Osteocyte (in vitro differentiated cells): ENCODE results near the gene CDKN2B-AS1. TPM values are rescaled to one million over a fixed set of nuclear protein-coding genes. Genes with fewer than 3 reads are reported as not detected.
A peak's percentile ranks its signal among the peaks of the same experiment; 100 is the strongest.

Experiments
- DNase-seq: peaks from one replicate; pipeline ENCODE4 v3.0.0; 2021; ENCODE audit warnings: mixed read lengths; ENCODE audit not compliant: unreplicated experiment; ENCODE audit errors: extremely low spot score
- H3K27ac Mint-ChIP-seq: one replicate; pipeline ENCODE4 v1.8.0; 2021; ENCODE audit warnings: mild to moderate bottlenecking, mixed read lengths; ENCODE audit not compliant: unreplicated experiment
- H3K27me3 Mint-ChIP-seq: one replicate; pipeline ENCODE4 v1.8.0; 2021; ENCODE audit warnings: mixed read lengths; ENCODE audit not compliant: unreplicated experiment
- H3K36me3 Mint-ChIP-seq: one replicate; pipeline ENCODE4 v1.8.0; 2021; ENCODE audit warnings: mixed read lengths; ENCODE audit not compliant: unreplicated experiment
- H3K4me1 Mint-ChIP-seq: one replicate; pipeline ENCODE4 v1.8.0; 2021; ENCODE audit warnings: mixed read lengths; ENCODE audit not compliant: unreplicated experiment
- H3K4me3 Mint-ChIP-seq: one replicate; pipeline ENCODE4 v1.8.0; 2021; ENCODE audit warnings: mild to moderate bottlenecking, moderate library complexity, mixed read lengths; ENCODE audit not compliant: unreplicated experiment
- H3K9me3 Mint-ChIP-seq: one replicate; pipeline ENCODE4 v1.8.0; 2021; ENCODE audit warnings: mixed read lengths; ENCODE audit not compliant: unreplicated experiment
- total RNA-seq: library from RNA; stranded (reverse); gene quantifications from 2 replicates; pipeline ENCODE4 v1.2.1, GENCODE V29; 2021
- TF ChIP-seq, protein P1 (sequence below): fragments of 200-600 bp; sonication (generic); IDR thresholded peaks from 2 replicates; pipeline ENCODE4 v1.5.0; 2021; ENCODE audit warnings: antibody characterized with exemption, mild to moderate bottlenecking, moderate library complexity

Gene CDKN2B-AS1
- total RNA-seq, 1 donor from 2014 or later, result 4.0 TPM

GRCh38 chr9:22100626-22101025, 106.0 kb downstream of the CDKN2B-AS1 start:
- no peak for DNase-seq
- H3K4me1 Mint-ChIP-seq, result peaks cover 46% of the 10 kb centered on the region
- H3K27ac Mint-ChIP-seq, result no peak overlapping the region
- H3K9me3 Mint-ChIP-seq, result no peaks in the 10 kb centered on the region
- TF ChIP-seq, protein P1, sequence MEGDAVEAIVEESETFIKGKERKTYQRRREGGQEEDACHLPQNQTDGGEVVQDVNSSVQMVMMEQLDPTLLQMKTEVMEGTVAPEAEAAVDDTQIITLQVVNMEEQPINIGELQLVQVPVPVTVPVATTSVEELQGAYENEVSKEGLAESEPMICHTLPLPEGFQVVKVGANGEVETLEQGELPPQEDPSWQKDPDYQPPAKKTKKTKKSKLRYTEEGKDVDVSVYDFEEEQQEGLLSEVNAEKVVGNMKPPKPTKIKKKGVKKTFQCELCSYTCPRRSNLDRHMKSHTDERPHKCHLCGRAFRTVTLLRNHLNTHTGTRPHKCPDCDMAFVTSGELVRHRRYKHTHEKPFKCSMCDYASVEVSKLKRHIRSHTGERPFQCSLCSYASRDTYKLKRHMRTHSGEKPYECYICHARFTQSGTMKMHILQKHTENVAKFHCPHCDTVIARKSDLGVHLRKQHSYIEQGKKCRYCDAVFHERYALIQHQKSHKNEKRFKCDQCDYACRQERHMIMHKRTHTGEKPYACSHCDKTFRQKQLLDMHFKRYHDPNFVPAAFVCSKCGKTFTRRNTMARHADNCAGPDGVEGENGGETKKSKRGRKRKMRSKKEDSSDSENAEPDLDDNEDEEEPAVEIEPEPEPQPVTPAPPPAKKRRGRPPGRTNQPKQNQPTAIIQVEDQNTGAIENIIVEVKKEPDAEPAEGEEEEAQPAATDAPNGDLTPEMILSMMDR, result no peak
- peaks cover 3% of the 10 kb centered on the region for H3K36me3 Mint-ChIP-seq
- no peaks in the 10 kb centered on the region for H3K27me3 Mint-ChIP-seq
- no peak overlapping the region for H3K4me3 Mint-ChIP-seq

GRCh38 chr9:22102146-22103053, 107.8 kb downstream of the CDKN2B-AS1 start:
- Mint-ChIP-seq H3K36me3 (peaks cover 3% of the 10 kb centered on the region), H3K9me3 (no peaks in the 10 kb centered on the region), H3K27me3 (no peaks in the 10 kb centered on the region), H3K4me3 (no peak overlapping the region), H3K27ac (peak overlapping the region; percentile 85), H3K4me1 (peaks cover 56% of the 10 kb centered on the region)
- no peak for DNase-seq
- TF ChIP-seq, protein P1, result no peak

GRCh38 chr9:22103685-22104575, 109.3 kb downstream of the CDKN2B-AS1 start:
- no peak for DNase-seq
- Mint-ChIP-seq H3K27me3 (no peaks in the 10 kb centered on the region), H3K4me1 (peaks cover 61% of the 10 kb centered on the region), H3K4me3 (no peak overlapping the region), H3K36me3 (peaks cover 3% of the 10 kb centered on the region), H3K9me3 (no peaks in the 10 kb centered on the region), H3K27ac (peak overlapping the region; percentile 85)
- TF ChIP-seq, protein P1, result no peak

- H3K36me3 Mint-ChIP-seq, result peaks cover 3% of the 10 kb centered on the region
- no peak for DNase-seq
- H3K4me1 Mint-ChIP-seq, result peaks cover 58% of the 10 kb centered on the region
- H3K27ac Mint-ChIP-seq, result peak overlapping the region; percentile 85
- H3K9me3 Mint-ChIP-seq, result no peaks in the 10 kb centered on the region
- no peak overlapping the region for H3K4me3 Mint-ChIP-seq
- TF ChIP-seq, protein P1, result no peak
- no peaks in the 10 kb centered on the region for H3K27me3 Mint-ChIP-seq
These were observed 110.6 kb downstream of the CDKN2B-AS1 start for GRCh38 chr9:22105005-22105722.
